Liver (tissue), 9 donors: ENCODE data around the gene SESTD1. TPM values are rescaled to one million over a fixed set of nuclear protein-coding genes. Genes with fewer than 3 reads are reported as not detected.
A peak's percentile ranks its signal among the peaks of the same experiment; 100 is the strongest.

Experiments
- DNase-seq: peaks from one replicate; pipeline ENCODE4 v3.0.0-alpha.2; 2017; ENCODE audit warnings: low spot score
- H3K27ac ChIP-seq, 2 donors: one replicate each; pipeline ENCODE4 v1.7.0; 2013; ENCODE audit warnings: inconsistent platforms in 2 of 2, low read length in 2 of 2, control low read depth in 1 of 2, low read depth in 1 of 2, mild to moderate bottlenecking in 1 of 2
- H3K27me3 ChIP-seq, 4 donors: one replicate each; pipeline versions ENCODE4 v1.6.1 to v1.7.0; 2013; ENCODE audit warnings: low read length in 3 of 4, inconsistent platforms in 1 of 4, mild to moderate bottlenecking in 1 of 4, moderate library complexity in 1 of 4; ENCODE audit not compliant: control insufficient read depth in 4 of 4, insufficient read depth in 4 of 4
- H3K36me3 ChIP-seq, 4 donors: one replicate each; pipeline versions ENCODE4 v1.6.1 to v1.7.0; 2013; ENCODE audit warnings: low read length in 3 of 4, mild to moderate bottlenecking in 3 of 4, low read depth in 1 of 4, moderate library complexity in 1 of 4; ENCODE audit not compliant: control insufficient read depth in 4 of 4, insufficient read depth in 3 of 4
- H3K4me1 ChIP-seq, 4 donors: one replicate each; pipeline versions ENCODE4 v1.6.1 to v1.7.0; 2013; ENCODE audit warnings: low read length in 3 of 4, mild to moderate bottlenecking in 3 of 4, moderate library complexity in 1 of 4; ENCODE audit not compliant: control insufficient read depth in 4 of 4, insufficient read depth in 4 of 4
- H3K4me3 ChIP-seq, 3 donors: one replicate each; pipeline versions ENCODE4 v1.6.1 to v1.7.0; 2013; ENCODE audit warnings: low read length in 3 of 3, control low read depth in 1 of 3, low read depth in 1 of 3, mild to moderate bottlenecking in 1 of 3
- H3K9ac ChIP-seq, 2 donors: one replicate each; pipeline ENCODE4 v1.7.0; 2013; ENCODE audit warnings: low read length in 2 of 2, mild to moderate bottlenecking in 2 of 2, moderate library complexity in 2 of 2, control low read depth in 1 of 2, low read depth in 1 of 2
- H3K9me3 ChIP-seq, 4 donors: one replicate each; pipeline versions ENCODE4 v1.6.1 to v1.7.0; 2013; ENCODE audit warnings: low read length in 3 of 4; ENCODE audit not compliant: control insufficient read depth in 4 of 4
- GABPA ChIP-seq, 2 donors: IDR thresholded peaks in 1 of 2; conservative IDR thresholded peaks in 1 of 2; 2 replicates each; pipeline ENCODE4 v1.6.1; 2016; ENCODE audit warnings: antibody characterized with exemption in 2 of 2, mild to moderate bottlenecking in 1 of 2, moderate library complexity in 1 of 2
- HNF4A ChIP-seq, 2 donors: conservative IDR thresholded peaks; 2 replicates each; pipeline ENCODE4 v1.6.1; 2016; ENCODE audit warnings: antibody characterized with exemption in 2 of 2, mild to moderate bottlenecking in 2 of 2
- JUND ChIP-seq, 2 donors: IDR thresholded peaks; 2 replicates each; pipeline ENCODE4 v1.6.1; 2016; ENCODE audit warnings: antibody characterized with exemption in 2 of 2
- NR2F2 ChIP-seq: IDR thresholded peaks from 2 replicates; pipeline ENCODE4 v1.6.1; 2016; ENCODE audit warnings: antibody characterized with exemption
- RAD21 ChIP-seq, 2 donors: IDR thresholded peaks; 2 replicates each; pipeline ENCODE4 v1.6.1; 2016; ENCODE audit warnings: antibody characterized with exemption in 2 of 2, mild to moderate bottlenecking in 2 of 2
- WGBS: extraction: QIAGEN DNeasy Blood & Tissue Kit; methylation state at CpG from one replicate; pipeline ENCODE4 v1.1.7; 2013; 5-methylcytosine and 5-hydroxymethylcytosine counted together
- polyA plus RNA-seq, 2 donors: library from polyadenylated mRNA; stranded (reverse) in 1 of 2; unstranded in 1 of 2; fragments of 200-250 nt in 1 of 2; fragments of >200 nt in 1 of 2; fragmentation: Nextera tagmentation in 1 of 2; extraction: Ambion mirVana in 1 of 2; gene quantifications; one replicate each; pipeline versions ENCODE4 v1.2.1 to v1.2.3, GENCODE V29; 2013 to 2015
- total RNA-seq, 2 donors: library from RNA; depleted of rRNA; stranded (reverse); fragments of >200 nt; gene quantifications; one replicate each; pipeline ENCODE4 v1.2.3, GENCODE V29; 2014
- TF ChIP-seq, protein P1 (sequence below): fragments of 150-350 bp; IDR thresholded peaks from 2 replicates; pipeline ENCODE4 v1.5.1; 2017; ENCODE audit warnings: improper control_type of control experiment, low read depth, low read length; ENCODE audit not compliant: missing input control
- TF ChIP-seq, protein P2 (sequence below): IDR thresholded peaks from 2 replicates; pipeline ENCODE4 v1.6.1; 2016; ENCODE audit warnings: antibody characterized with exemption
- TF ChIP-seq, protein P3 (sequence below): IDR thresholded peaks from 2 replicates; pipeline ENCODE4 v1.6.1; 2016; ENCODE audit warnings: antibody characterized with exemption
- TF ChIP-seq, protein P4 (sequence below): IDR thresholded peaks from 2 replicates; pipeline ENCODE4 v1.6.1; 2016; ENCODE audit warnings: antibody characterized with exemption, mild to moderate bottlenecking
- donor health status: healthy.
- donor health status: healthy.
- donor health status: healthy.
- donor health status: healthy.
- donor health status: healthy.

The SESTD1 gene
- total and polyA plus RNA-seq, 4 donors, result 6.3 to 10.1 (median 7.4) TPM

DNA sequence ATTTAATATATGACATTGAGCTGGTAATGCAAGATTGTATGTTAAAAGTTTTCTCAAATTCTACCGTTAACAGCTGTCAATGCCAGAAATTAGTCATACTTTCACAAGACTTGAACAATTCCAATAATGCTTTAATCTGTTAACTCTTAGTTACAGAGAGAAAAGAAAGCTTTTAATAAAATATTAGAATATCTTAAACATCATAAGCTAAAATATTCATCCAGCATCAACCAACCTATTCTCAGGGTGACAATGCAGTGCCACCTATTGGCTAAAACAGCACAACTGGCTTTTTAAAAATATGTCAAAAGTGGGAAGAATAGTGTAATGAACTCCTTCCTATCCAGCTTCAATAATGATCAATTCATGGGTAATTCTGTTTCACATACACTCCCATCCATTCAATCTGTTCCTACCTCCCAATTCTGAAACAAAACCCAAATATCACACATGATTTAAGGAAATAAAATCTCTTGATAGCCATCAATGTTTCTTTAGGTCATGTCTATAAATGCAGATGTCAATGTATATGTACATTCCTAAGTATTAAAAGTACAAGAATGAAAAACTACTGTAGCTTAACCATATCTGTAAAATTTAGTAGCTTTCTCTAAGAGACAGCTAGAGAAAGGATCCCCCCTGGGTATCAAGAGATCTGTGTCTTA is 134.9 kb downstream of the SESTD1 start:
- Histone ChIP-seq H3K27me3 (no peaks in the 10 kb centered on the region), H3K4me3 (no peak overlapping the region), H3K9ac (no peak overlapping the region), H3K27ac (no peak overlapping the region), H3K9me3 (no peaks in the 10 kb centered on the region), H3K36me3 (peaks cover 0 to 3% (median 1%) of the 10 kb centered on the region in 4 donors), H3K4me1 (no peaks in the 10 kb centered on the region)
- 95% methylated on average over 1 of the region's 1 CpG for WGBS
- no peak for TF ChIP-seq HNF4A (conservative IDR thresholded peaks at IDR 0.05)
- TF ChIP-seq, protein P1, sequence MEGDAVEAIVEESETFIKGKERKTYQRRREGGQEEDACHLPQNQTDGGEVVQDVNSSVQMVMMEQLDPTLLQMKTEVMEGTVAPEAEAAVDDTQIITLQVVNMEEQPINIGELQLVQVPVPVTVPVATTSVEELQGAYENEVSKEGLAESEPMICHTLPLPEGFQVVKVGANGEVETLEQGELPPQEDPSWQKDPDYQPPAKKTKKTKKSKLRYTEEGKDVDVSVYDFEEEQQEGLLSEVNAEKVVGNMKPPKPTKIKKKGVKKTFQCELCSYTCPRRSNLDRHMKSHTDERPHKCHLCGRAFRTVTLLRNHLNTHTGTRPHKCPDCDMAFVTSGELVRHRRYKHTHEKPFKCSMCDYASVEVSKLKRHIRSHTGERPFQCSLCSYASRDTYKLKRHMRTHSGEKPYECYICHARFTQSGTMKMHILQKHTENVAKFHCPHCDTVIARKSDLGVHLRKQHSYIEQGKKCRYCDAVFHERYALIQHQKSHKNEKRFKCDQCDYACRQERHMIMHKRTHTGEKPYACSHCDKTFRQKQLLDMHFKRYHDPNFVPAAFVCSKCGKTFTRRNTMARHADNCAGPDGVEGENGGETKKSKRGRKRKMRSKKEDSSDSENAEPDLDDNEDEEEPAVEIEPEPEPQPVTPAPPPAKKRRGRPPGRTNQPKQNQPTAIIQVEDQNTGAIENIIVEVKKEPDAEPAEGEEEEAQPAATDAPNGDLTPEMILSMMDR, result peak; percentile 38
- TF ChIP-seq RAD21 (IDR thresholded peaks at IDR 0.05), result peak; percentile 70 to 77
- TF ChIP-seq JUND (IDR thresholded peaks at IDR 0.05), result no peak
- no peak for DNase-seq

DNA sequence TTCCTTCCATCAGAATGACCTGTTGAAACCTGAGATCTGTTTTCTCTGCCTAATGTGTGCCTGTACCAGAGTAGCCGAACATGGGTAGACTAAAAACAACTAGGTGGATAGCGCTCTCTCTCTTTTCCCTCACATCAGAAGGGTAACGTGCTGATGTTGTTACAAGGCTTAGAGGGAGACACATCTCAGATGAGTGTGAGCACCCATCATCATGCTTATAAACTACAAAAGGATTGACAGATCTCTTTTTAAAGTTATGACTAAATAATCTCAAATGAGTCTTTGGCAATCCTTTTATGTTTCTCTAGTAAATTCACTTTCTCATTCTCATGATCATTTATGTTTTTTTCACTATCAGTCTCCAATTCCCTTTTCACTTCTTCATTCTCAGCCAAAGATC is 139.2 kb downstream of the SESTD1 start:
- WGBS, result 98% methylated on average over 3 of the region's 3 CpGs
- TF ChIP-seq, protein P2, sequence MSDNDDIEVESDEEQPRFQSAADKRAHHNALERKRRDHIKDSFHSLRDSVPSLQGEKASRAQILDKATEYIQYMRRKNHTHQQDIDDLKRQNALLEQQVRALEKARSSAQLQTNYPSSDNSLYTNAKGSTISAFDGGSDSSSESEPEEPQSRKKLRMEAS, result no peak
- TF ChIP-seq NR2F2 (no peak), GABPA (IDR thresholded peaks at IDR 0.05 in 1 of 2, conservative IDR thresholded peaks at IDR 0.05 in 1 of 2) (no peak), HNF4A (conservative IDR thresholded peaks at IDR 0.05) (no peak)
- TF ChIP-seq, protein P3, sequence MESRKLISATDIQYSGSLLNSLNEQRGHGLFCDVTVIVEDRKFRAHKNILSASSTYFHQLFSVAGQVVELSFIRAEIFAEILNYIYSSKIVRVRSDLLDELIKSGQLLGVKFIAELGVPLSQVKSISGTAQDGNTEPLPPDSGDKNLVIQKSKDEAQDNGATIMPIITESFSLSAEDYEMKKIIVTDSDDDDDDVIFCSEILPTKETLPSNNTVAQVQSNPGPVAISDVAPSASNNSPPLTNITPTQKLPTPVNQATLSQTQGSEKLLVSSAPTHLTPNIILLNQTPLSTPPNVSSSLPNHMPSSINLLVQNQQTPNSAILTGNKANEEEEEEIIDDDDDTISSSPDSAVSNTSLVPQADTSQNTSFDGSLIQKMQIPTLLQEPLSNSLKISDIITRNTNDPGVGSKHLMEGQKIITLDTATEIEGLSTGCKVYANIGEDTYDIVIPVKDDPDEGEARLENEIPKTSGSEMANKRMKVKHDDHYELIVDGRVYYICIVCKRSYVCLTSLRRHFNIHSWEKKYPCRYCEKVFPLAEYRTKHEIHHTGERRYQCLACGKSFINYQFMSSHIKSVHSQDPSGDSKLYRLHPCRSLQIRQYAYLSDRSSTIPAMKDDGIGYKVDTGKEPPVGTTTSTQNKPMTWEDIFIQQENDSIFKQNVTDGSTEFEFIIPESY, result no peak
- TF ChIP-seq, protein P4, sequence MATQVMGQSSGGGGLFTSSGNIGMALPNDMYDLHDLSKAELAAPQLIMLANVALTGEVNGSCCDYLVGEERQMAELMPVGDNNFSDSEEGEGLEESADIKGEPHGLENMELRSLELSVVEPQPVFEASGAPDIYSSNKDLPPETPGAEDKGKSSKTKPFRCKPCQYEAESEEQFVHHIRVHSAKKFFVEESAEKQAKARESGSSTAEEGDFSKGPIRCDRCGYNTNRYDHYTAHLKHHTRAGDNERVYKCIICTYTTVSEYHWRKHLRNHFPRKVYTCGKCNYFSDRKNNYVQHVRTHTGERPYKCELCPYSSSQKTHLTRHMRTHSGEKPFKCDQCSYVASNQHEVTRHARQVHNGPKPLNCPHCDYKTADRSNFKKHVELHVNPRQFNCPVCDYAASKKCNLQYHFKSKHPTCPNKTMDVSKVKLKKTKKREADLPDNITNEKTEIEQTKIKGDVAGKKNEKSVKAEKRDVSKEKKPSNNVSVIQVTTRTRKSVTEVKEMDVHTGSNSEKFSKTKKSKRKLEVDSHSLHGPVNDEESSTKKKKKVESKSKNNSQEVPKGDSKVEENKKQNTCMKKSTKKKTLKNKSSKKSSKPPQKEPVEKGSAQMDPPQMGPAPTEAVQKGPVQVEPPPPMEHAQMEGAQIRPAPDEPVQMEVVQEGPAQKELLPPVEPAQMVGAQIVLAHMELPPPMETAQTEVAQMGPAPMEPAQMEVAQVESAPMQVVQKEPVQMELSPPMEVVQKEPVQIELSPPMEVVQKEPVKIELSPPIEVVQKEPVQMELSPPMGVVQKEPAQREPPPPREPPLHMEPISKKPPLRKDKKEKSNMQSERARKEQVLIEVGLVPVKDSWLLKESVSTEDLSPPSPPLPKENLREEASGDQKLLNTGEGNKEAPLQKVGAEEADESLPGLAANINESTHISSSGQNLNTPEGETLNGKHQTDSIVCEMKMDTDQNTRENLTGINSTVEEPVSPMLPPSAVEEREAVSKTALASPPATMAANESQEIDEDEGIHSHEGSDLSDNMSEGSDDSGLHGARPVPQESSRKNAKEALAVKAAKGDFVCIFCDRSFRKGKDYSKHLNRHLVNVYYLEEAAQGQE, result no peak
- Histone ChIP-seq H3K9ac (no peak overlapping the region), H3K27me3 (no peaks in the 10 kb centered on the region), H3K4me1 (no peaks in the 10 kb centered on the region), H3K36me3 (peaks cover 0 to 6% (median 1%) of the 10 kb centered on the region in 4 donors), H3K4me3 (no peak overlapping the region), H3K27ac (no peak overlapping the region), H3K9me3 (no peaks in the 10 kb centered on the region)
- no peak for DNase-seq
